HG02970 (cell line): Measurements from ENCODE around the gene FER.
"Not testable (repeated sequence)": the region's sequence is repeated elsewhere in the genome, so short reads cannot be mapped to it uniquely, and the experiment has no call there.

Experiments used
- ATAC-seq: cut with Tn5 transposase; IDR thresholded peaks from one replicate; pipeline ENCODE4 v1.9.1; 2021; ENCODE audit warnings: mild to moderate bottlenecking, moderate library complexity, moderate number of reproducible peaks; ENCODE audit not compliant: unreplicated experiment, low FRiP score

FER gene

DNA sequence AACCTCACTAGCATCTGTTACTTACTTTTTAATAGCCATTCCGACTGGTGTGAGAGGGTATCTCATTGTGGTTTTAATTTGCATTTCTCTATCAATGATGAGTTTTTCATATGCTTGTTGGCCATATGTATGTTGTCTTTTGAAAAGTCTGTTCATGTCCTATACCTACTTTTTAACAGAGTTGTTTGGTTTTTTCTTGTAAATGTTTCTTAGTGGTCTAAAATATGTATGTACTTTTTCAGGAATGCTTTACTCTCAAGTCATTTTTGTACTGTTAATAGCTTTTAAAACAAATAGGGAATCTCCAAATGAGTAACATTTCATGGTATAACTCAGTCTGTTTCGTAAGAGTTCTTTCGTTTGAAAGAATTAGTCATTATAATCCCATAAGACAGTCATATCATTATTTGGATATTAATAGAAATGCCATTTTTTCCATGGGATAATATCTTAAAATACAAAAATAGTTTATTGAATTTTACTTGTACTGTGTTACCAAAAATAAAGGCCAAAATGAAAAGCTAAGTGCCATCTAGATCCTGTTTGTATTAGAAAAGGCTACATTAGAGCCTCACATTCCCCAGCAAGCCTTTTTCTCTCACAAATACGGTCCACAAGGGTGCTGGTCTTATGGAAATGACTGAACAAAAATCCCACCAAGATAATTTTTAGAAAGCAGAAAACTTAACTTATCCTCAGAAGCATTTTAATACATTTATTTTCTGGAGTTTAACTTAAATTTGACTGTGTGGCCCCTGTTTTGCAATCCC is 414.4 kb downstream of the FER start:
- peak; percentile 55 for ATAC-seq

DNA sequence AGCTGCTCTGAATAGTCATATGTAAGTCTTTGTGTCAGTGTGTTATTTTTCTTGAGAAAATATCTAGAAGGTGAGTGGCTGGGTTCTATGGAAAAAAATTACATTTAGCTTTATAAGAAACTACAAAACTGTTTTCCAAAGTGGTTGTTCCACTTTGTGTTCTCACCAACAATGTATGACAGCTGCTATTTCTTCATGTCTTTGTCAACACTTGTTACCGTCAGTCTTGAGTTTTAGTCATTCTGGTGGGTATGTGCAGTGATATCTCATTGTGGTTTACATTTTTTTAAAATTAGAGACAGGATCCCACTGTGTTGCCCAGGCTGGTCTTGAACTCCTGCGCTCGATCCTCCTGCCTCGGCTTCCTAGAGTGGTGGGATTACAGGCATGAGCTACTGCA is 415.6 kb downstream of the FER start:
- no peak for ATAC-seq

DNA sequence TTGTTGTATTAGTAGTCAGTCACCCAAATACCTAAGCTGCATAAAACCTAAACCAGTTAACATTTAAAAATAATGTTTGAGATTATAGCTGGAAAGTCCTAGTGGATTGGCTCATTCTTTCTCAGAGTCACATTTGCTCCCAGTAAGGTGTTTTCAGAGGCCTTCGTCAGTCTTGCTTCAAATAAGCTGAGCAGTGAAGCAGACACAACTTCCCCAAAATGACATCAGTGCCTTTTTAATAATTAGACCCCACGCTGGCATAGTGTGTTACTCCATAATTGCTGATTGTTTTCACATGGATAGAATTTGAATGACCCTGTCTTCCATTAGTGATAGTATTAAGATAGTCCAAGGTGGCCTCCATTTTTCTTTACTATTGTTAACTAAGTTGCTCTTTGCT is 416.3 kb downstream of the FER start:
- ATAC-seq = no peak

DNA sequence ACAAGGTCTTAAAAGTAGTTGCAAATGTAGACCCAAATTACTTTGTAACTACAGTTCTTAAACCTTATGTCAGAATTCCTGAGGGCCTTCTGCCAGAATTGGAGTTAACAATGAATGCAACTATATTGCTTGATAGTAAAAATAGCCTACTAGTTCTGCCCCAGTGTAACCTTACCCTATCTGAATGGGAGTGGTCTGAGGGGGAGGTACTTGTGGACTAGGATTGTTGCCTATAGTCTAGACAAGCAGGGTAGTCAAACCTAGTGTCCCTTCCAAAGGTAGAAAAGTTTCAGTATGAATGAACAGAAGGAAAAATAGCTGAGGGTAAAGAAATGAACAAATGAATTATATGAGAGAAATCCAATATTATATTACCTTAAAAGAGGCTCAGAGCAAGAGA is 419.9 kb downstream of the FER start:
- ATAC-seq = no peak

DNA sequence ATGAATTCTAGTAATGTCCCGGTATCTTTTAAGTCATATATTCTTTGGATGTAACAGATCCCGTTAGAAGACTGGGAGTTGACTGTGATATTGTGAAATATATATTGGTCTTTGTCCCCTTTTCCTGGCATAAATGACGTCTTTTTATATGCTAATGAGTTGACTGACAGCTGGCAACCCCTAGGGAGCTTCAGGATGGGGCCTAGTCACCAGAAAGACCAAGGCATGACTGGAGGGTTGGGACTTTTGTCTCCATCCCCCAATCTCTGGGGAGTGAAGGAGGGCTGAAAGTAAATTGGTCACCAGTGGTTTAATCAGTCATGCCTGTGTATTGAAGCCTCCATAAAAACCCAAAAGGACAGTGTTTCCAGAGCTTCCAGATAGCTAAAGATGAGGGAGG is 420.5 kb downstream of the FER start:
- no peak for ATAC-seq

DNA sequence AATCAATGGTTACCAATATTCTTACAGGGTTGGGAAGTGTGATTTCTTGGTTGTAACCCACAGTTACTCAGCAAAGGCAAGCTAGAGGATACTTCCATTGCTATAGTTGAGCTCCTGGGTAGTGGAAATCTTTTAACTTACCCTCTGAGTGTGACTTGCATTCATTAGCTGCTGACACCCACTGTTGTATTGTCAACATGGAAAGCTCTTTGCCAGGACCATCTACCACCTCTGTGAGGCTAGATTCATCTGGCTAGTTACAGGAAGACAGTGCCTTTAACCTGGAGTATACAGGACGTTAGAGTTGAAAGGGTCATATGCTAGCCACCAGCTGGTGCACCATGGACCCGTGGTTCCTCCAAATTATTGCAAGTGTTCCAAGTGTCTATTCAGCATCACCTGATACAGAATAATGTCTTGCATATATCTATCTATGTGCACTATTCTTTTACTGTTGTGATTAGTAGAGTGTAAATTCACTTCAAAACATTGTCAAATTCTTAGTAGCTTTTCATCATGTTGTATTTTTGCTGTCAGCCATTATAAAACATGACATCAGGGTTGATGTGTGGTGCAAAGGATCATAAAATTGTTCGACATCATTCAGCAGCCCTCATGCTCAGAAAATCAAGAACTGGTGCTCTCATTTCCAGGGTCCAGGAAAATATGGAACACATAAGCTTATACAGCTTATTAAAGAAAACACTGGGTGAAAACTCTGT is 423.1 kb downstream of the FER start:
- ATAC-seq = no peak

DNA sequence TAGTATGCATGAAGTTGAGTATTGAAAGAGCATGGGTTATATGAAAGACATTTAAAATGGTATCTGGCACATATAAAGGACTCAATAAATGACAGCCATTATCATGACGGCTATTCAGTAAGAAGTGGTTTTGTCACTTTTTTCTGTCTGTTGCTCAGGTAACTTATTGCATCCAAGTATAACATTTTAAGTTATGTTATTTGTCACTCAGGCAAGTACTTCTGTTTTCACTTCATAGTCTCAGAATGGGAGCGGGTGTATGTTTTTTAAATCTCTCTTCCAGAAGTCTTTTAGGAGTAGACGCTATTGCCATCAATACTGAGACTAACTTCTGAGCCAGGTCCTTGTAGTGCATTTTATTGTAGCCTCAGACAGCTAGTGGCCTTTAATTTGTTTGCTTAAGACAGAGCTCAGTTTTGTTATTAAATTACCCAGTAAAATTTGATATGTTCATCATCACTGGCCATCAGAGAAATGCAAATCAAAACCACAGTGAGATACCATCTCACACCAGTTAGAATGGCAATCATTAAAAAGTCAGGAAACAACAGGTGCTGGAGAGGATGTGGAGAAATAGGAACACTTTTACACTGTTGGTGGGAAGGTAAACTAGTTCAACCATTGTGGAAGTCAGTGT is 423.9 kb downstream of the FER start:
- ATAC-seq = not testable (repeated sequence)

DNA sequence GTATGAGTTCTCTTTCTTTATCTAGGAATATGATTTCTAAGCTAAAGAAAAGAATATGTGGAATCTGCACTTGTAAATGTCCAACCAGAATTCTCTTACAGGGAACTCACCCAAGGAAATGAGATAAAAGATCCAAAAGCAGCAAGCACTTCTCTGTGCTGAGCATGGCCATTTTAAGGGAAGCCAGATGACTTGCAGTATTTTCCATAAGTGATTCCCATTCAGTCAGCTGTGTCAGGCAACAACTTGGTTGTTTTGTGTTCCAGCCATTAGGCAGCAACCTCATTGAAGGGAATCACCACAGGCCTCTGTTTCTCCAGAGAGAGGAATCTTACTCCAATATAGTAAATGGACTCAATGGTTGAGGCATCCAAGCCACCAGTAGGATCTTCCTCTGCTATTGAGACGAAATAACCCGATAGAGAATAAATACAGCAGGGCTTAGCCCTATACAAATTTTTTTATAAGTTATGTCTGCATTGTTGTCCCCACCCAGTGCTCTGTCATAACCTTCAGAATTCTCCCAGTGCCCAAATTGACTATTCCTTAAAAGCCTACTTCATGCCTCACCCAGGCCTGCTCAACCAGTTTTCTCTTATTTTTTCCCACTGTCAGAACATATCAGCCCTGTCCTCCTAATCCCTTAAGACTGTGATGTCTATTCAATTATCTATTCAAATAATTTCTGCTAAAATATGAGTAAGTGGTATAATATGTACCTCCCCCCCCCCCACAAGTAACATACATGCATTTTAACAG is 425.5 kb downstream of the FER start:
- no peak for ATAC-seq

DNA sequence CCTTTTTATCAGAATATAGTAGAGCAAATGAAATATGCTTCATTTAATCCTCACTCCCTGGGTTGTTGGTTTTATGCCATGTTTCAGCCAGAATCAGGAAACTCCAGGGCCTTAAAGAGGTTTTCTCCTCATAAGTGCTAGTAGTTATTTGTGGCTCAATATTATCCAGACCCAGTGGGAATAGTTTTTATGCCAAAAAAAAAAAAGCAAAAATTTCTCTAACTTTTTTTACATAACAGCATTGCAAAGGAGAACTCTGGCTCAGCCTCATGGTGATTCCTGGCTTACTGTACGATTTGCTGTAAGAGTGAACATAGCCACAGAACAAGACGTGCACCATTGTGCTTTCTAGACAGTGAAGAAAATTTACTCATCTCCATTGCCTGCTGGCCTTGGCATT is 429.5 kb downstream of the FER start:
- no peak for ATAC-seq

DNA sequence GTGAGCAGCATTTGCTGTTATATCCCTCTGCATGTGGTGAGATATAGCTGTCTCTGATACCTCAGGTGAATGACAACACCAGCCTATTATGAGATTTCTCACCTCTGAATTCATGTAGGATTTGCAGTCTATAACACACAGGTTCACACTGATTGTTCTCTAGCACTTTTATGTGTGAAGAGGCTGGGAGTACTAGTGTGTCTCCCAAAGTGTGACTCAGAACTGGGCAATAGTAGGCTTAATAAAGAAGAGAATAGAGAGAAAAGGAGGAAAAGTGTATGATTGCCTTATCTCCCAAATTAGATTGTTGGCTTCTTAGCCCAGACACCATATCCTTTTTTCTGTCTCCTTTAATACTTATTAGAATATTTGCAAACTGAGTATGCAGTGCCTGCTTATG is 430.1 kb downstream of the FER start:
- no peak for ATAC-seq

DNA sequence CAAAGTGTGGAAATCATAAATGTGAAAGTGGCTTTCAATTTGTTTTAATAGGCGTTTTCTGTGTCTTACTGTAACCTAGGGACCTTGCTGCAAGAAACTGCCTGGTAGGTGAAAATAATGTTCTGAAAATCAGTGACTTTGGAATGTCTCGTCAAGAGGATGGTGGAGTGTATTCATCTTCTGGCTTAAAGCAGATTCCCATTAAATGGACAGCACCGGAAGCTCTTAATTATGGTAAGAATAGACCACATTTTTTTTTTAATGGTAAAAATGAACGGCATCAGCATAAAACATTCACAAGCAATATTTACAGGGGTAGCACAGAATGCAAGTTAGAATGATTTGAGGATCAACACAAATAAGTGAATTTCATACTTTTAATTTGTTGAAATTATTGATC is 433.0 kb downstream of the FER start:
- ATAC-seq = no peak

DNA sequence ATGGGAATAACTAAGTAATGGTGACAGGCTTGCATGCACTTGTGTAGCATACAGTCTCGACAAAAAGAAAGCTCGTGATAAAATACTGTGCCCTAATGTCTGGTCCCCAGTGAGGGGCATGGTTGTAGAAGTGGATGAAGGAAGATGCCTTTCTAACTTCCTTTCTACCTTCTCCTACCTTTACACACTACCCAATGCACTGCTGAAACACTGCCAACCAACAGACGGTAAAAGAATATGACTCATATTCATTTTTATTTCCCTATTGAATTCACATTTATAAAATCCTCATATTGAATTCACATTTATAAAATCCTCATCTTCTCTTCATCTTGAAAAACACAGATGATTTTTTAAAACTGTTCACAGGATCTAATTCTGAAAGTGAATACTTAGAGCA is 439.1 kb downstream of the FER start:
- ATAC-seq = no peak

DNA sequence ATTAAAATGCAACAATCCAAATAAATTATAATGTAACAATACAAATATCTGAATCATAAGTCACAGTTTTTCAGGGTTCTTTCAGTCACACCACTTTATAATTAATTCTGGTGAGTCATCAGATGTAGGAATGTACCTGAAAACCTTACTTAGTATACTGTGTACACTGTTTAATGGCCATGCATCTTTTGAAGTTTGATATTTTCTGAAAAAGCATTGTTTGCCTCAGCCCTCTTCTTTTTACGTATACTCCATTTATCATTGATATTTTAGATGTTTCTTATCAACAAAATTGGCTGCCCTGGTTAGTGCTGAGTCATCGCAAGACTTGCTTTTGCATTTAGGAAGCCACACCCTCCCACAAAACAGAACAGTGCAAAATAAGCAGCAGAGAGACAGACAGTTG is 443.5 kb downstream of the FER start:
- no peak for ATAC-seq

DNA sequence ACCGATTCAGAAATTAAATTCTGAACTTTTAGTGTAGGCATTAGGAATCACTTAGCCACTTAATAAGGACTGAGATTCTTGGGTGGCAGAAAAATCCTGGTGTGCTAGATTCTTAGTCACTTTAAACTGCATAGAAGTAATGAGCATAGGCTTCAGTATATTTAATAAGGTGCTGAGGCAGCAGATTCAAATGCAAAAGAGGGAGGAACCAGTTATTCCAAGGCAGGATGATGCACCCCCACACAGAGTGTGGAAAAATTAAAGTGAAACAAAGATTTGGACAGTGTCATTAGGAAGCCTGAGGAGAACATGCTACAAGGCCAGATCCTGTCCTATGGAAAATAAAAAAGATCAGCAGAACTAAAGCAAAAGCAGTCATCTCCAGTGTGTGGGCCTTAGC is 444.3 kb downstream of the FER start:
- no peak for ATAC-seq

DNA sequence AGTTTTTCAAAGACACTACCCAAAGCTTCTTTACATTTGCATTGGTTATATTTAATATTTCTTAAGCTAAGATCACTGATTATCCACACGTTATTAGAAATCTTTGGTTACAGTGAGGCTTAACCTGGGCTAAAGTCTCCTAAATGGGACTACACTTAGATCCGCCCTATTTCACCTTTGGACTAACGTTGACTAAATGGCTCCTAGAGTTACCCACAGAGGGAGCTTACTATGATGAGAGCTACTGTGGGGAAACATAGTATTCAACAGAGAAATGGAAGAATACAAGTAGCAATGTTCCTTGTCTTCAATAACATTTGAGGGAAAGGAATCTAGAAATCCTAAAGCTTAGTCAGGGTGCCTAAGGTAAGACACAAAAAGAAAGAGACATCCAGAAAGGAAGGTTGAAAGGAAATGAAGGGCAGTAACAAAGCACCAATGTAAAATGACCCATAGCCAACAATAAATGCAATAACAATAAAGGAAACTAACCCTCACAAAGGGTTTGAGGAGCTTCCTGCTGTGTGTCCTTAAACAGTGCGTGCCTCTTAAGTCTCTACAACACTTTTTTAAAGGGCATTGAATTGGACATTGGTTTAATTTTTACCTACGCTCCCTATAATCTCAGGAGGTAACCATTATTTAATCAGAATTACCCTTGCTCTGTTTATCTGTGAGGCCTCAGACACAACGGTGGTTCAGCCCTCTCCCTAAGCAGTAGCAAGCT is 445.0 kb downstream of the FER start:
- ATAC-seq = no peak

DNA sequence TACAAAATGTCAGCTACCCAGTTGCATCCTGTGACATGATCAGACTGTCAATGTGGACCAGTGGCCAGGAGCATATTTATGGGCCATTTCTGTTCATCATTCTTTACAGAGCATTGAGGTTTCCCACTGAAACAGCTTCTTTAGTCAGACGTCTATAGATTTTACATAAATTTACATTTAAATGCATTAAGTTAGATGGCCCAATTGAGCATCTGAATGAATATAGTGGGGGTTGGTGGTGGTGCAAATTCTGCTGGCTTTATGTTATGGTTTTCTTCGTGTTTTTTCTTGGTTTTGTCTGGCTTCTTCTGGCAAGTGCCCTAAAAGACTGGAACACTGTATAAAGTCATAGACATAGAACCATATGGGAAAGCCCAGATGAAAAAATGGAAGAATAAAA is 448.0 kb downstream of the FER start:
- no peak for ATAC-seq

DNA sequence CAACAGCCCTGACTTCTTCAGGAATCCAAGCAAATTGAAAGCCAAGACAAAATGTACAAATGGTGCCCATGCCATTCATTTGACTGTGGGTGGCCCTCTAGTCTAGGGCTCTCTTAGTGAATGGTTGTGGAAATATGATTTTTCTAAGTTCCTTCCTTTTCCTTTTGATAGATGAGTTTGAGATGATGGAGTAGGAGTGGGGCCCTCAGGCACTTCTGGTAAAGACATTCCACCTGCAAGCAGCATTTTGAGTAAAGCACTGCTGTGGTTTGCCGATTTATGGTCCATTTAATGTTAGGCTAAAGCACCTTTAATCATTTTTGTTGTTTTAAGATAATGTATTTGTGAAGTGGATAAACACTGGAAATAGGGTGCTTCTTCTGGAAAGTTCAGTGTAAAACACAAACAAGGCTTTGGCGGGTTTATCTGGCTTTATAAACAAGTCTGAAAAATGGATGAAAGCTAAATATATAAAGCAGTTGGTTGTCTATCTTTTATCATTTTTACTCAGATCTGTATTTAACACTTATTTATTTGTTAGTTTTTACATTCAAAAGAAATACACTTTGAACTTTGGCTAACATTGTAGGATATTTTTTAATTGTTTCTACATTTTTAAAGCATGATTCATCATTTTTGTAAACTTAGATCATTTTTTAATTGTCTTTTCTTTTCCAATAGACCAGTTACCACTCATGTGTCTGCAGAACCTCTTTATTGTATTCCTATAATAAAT is 448.6 kb downstream of the FER start:
- no peak for ATAC-seq

DNA sequence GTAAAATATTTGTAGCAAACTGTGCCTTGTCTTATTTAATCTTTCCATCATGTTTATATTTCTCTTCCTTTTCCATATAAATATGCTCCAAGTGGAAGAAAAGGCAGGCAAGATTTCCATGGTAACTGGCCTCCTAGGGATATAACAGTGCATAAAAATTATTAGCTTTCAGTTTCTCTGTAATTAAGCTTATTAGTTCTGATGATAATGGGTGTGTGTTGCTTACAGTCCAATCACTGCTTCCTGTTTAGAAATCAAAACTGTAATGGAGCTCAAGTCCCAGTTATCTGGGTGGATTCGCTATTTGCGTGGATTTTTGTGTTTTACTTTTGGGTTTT is 449.1 kb downstream of the FER start:
- ATAC-seq = no peak

DNA sequence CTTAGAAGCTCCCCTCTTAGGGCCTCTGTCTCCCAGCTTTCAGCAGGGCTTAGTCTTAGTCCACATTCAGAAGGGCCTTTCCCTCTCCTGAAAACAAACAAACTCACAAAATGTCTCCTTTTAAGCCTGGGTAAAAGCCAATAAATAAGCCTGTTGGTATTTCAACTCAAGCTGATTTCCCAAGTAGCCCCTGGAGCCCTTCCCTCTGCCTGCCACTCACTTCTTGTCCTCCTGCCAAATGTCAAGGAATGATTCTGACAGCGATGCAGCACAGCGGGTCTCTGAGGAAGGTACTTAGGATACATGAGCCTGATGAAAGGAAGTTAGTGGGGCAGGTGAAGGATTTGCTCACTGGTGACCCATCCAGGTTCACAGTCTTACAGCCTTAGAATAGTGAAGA is 451.6 kb downstream of the FER start:
- ATAC-seq = no peak
